ENCODE results near the gene AK4.
A peak's percentile ranks its signal among the peaks of the same experiment; 100 is the strongest.
"Not testable (repeated sequence)": the region's sequence is repeated elsewhere in the genome, so short reads cannot be mapped to it uniquely, and the experiment has no call there.

Gene AK4

GRCh38 chr1:65211331-65211730 lies 63.3 kb downstream of the AK4 start:
- no peak for DNase-seq (ENCODE audit: low spot score)

- no peak for DNase-seq (ENCODE audit: low spot score)
Measured at GRCh38 chr1:65213271-65214023, 65.4 kb downstream of the AK4 start.

GRCh38 chr1:65214340-65215027 lies 66.5 kb downstream of the AK4 start:
- no peak for DNase-seq (ENCODE audit: low spot score)

GRCh38 chr1:65216989-65217388 lies 69.0 kb downstream of the AK4 start:
- no peak for DNase-seq (ENCODE audit: low spot score)

- peak; percentile 26 for DNase-seq (ENCODE audit: low spot score)
Measured at GRCh38 chr1:65221638-65222339, 73.8 kb downstream of the AK4 start.

- DNase-seq (ENCODE audit: low spot score) = no peak
Measured at GRCh38 chr1:65222340-65222940, 74.4 kb downstream of the AK4 start.

- DNase-seq (ENCODE audit: low spot score) = no peak
Measured at GRCh38 chr1:65224681-65225091, 76.7 kb downstream of the AK4 start.

GRCh38 chr1:65225179-65225578 lies 77.2 kb downstream of the AK4 start:
- DNase-seq (ENCODE audit: low spot score) = no peak

- no peak for DNase-seq (ENCODE audit: low spot score)
Measured at GRCh38 chr1:65229201-65229600, 81.2 kb downstream of the AK4 start.

GRCh38 chr1:65229754-65230339 lies 81.8 kb downstream of the AK4 start:
- DNase-seq (ENCODE audit: low spot score) = no peak

- DNase-seq (ENCODE audit: low spot score) = no peak
Measured at GRCh38 chr1:65230731-65231481, 82.9 kb downstream of the AK4 start.

- no peak for DNase-seq (ENCODE audit: low spot score)
Measured at GRCh38 chr1:65231718-65232330, 83.8 kb downstream of the AK4 start.

GRCh38 chr1:65232461-65232990 lies 84.5 kb downstream of the AK4 start:
- DNase-seq (ENCODE audit: low spot score) = peak; percentile 63

GRCh38 chr1:65233782-65234181 lies 85.8 kb downstream of the AK4 start:
- DNase-seq (ENCODE audit: low spot score) = peak; percentile 58

- peak; percentile 53 for DNase-seq (ENCODE audit: low spot score)
Measured at GRCh38 chr1:65235867-65236805, 88.1 kb downstream of the AK4 start.

GRCh38 chr1:65237088-65237487 lies 89.1 kb downstream of the AK4 start:
- DNase-seq (ENCODE audit: low spot score) = not testable (repeated sequence)

GRCh38 chr1:65237503-65237902 lies 89.5 kb downstream of the AK4 start:
- no peak for DNase-seq (ENCODE audit: low spot score)

GRCh38 chr1:65238010-65238409 lies 90.0 kb downstream of the AK4 start:
- DNase-seq (ENCODE audit: low spot score) = no peak

- no peak for DNase-seq (ENCODE audit: low spot score)
Measured at GRCh38 chr1:65243491-65243890, 95.5 kb downstream of the AK4 start.

Measured in SK-N-DZ (cell line).